Measurements from ENCODE around the gene NDUFB6. TPM values are rescaled to one million over a fixed set of nuclear protein-coding genes. Genes with fewer than 3 reads are reported as not detected.
A peak's percentile ranks its signal among the peaks of the same experiment; 100 is the strongest.

Gene NDUFB6
- total and polyA plus RNA-seq, 10 of the 15 experiments (the other 5 are each of a cell fraction or from before 2014, with no cell fraction given): 26.3 to 269 (median 61.4) TPM

DNA sequence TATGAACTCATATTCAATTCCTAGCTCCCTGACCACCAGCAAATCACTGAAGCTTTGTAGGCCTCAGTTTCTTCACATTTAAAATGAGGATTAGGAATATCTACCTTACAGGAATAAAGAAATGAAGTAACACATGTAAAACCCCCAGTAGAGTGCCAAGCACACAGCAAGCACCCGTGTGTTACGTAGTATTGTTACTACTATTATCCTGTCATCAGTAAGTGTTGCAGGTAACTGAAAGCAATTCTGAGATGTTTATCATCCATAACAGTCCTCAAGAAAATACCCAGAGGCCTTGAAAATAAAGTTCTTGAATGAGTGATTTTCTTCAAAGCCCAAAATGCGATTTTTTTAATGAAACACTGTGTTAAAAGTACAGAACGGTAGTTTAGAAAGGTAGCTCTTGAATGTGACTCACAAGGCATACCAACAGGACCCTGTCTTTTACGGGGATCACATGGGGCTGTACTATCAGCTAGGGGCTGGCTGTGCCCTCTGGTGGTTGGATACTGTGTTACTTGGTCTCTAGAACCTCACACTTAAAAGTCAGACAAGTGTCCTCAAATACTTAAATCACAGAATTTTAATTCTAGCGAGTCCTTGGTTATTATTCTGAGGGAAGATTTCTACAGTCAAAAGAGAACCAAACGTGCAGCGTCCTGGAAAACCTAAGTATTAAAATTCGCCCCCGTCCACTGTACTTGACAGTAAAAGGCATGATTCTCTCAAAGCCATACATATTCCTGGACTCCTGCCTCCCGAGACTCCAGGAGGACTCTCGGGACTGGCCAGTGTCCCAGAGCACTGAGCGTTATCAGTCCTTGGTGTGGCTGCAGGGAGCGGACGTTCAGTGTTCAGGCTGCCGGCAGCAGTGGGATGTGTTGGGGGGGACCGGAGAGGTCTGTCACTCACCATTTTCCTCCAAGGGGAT, 725 bp downstream of the NDUFB6 start (continued):
- TF ChIP-seq RUNX3 (IDR thresholded peaks at IDR 0.05; ENCODE audit: low read length) (peak; percentile 35; the same call in 1 of the 2 replicates), IKZF1 (conservative IDR thresholded peaks at IDR 0.05) (no peak), SUZ12 (IDR thresholded peaks at IDR 0.05; ENCODE audit: unreplicated experiment) (no peak), EED (IDR thresholded peaks at IDR 0.05; ENCODE audit: low read depth) (no peak), ZSCAN29 (IDR thresholded peaks at IDR 0.05) (no peak), POLR2AphosphoS5 (IDR thresholded peaks at IDR 0.05; ENCODE audit: low read length) (no peak)
- TF ChIP-seq, protein P1, sequence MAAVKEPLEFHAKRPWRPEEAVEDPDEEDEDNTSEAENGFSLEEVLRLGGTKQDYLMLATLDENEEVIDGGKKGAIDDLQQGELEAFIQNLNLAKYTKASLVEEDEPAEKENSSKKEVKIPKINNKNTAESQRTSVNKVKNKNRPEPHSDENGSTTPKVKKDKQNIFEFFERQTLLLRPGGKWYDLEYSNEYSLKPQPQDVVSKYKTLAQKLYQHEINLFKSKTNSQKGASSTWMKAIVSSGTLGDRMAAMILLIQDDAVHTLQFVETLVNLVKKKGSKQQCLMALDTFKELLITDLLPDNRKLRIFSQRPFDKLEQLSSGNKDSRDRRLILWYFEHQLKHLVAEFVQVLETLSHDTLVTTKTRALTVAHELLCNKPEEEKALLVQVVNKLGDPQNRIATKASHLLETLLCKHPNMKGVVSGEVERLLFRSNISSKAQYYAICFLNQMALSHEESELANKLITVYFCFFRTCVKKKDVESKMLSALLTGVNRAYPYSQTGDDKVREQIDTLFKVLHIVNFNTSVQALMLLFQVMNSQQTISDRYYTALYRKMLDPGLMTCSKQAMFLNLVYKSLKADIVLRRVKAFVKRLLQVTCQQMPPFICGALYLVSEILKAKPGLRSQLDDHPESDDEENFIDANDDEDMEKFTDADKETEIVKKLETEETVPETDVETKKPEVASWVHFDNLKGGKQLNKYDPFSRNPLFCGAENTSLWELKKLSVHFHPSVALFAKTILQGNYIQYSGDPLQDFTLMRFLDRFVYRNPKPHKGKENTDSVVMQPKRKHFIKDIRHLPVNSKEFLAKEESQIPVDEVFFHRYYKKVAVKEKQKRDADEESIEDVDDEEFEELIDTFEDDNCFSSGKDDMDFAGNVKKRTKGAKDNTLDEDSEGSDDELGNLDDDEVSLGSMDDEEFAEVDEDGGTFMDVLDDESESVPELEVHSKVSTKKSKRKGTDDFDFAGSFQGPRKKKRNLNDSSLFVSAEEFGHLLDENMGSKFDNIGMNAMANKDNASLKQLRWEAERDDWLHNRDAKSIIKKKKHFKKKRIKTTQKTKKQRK (IDR thresholded peaks at IDR 0.05; ENCODE audit: low read depth, low read length): no peak
- TF ChIP-seq, protein P2, sequence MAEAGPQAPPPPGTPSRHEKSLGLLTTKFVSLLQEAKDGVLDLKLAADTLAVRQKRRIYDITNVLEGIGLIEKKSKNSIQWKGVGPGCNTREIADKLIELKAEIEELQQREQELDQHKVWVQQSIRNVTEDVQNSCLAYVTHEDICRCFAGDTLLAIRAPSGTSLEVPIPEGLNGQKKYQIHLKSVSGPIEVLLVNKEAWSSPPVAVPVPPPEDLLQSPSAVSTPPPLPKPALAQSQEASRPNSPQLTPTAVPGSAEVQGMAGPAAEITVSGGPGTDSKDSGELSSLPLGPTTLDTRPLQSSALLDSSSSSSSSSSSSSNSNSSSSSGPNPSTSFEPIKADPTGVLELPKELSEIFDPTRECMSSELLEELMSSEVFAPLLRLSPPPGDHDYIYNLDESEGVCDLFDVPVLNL (IDR thresholded peaks at IDR 0.05; ENCODE audit: low read depth, low read length): no peak
- TF ChIP-seq, protein P3, sequence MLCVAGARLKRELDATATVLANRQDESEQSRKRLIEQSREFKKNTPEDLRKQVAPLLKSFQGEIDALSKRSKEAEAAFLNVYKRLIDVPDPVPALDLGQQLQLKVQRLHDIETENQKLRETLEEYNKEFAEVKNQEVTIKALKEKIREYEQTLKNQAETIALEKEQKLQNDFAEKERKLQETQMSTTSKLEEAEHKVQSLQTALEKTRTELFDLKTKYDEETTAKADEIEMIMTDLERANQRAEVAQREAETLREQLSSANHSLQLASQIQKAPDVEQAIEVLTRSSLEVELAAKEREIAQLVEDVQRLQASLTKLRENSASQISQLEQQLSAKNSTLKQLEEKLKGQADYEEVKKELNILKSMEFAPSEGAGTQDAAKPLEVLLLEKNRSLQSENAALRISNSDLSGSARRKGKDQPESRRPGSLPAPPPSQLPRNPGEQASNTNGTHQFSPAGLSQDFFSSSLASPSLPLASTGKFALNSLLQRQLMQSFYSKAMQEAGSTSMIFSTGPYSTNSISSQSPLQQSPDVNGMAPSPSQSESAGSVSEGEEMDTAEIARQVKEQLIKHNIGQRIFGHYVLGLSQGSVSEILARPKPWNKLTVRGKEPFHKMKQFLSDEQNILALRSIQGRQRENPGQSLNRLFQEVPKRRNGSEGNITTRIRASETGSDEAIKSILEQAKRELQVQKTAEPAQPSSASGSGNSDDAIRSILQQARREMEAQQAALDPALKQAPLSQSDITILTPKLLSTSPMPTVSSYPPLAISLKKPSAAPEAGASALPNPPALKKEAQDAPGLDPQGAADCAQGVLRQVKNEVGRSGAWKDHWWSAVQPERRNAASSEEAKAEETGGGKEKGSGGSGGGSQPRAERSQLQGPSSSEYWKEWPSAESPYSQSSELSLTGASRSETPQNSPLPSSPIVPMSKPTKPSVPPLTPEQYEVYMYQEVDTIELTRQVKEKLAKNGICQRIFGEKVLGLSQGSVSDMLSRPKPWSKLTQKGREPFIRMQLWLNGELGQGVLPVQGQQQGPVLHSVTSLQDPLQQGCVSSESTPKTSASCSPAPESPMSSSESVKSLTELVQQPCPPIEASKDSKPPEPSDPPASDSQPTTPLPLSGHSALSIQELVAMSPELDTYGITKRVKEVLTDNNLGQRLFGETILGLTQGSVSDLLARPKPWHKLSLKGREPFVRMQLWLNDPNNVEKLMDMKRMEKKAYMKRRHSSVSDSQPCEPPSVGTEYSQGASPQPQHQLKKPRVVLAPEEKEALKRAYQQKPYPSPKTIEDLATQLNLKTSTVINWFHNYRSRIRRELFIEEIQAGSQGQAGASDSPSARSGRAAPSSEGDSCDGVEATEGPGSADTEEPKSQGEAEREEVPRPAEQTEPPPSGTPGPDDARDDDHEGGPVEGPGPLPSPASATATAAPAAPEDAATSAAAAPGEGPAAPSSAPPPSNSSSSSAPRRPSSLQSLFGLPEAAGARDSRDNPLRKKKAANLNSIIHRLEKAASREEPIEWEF (IDR thresholded peaks at IDR 0.05; ENCODE audit: insufficient replicate concordance, low read depth, low read length): no peak

All from GM12878 (cell line).